HT-29 (cell line): Measurements from ENCODE around the gene KDM4C. TPM values are rescaled to one million over a fixed set of nuclear protein-coding genes. Genes with fewer than 3 reads are reported as not detected.
"Not testable (repeated sequence)": the region's sequence is repeated elsewhere in the genome, so short reads cannot be mapped to it uniquely, and the experiment has no call there.

Experiments
- DNase-seq: peaks from one replicate; pipeline ENCODE4 v3.0.0-alpha.2; 2015; ENCODE audit warnings: low spot score
- total RNA-seq: library from RNA; depleted of rRNA; stranded (reverse); fragments of >200 nt; shearing (Covaris generic); gene quantifications from 2 replicates; pipeline ENCODE4 v1.2.3, GENCODE V29; 2014

The KDM4C gene
- total RNA-seq, 1 experiment from 2014 or later: 22.4 TPM

DNA sequence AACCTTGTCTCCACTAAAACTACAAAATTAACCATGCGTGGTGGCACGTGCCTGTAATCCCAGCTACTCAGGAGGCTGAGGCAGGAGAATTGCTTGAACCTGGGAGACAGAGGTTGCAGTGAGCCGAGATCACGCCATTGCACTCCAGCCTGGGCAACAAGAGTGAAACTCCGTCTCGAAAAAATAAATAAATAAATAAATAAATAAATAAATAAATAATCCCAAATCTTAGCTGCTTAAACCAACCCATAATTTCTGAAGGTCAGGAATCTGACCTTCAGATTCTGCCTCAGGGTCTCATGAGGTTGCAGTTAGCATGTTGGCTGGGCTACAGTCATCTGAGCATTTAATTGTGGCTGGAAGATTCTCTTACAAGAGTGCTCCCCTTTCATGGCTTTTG, 48.5 kb downstream of the KDM4C start:
- DNase-seq: not testable (repeated sequence)

DNA sequence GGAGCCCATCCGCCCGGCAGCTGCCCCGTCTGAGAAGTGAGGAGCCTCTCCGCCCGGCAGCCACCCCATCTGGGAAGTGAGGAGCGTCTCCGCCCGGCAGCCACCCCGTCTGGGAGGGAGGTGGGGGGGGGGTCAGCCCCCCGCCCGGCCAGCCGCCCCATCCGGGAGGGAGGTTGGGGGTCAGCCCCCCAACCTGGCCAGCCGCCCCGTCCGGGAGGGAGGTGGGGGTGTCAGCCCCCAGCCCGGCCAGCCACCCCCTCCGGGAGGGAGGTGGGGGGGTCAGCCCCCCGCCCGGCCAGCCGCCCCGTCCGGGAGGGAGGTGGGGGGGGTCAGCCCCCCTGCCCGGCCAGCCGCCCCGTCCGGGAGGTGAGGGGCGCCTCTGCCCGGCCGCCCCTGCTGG, 49.9 kb downstream of the KDM4C start:
- DNase-seq: not testable (repeated sequence)

DNA sequence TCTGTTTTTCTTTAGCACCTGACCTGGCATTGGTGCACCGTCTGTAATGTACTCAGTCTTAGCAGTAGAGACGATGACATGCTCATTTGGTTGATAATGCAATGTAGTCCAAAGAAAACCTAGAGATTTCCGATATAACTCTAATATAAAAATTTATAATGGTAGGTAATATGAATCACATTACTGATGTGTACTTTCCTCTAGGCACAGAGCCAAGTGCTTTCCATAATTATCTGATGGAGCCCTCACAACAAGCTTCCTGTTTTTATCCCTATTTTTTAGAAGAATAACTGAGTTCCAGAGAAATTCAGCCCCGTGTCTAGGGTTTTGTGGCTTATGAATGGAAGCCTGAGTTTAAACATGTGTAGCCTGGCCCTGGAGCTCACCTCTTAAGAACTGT, 53.7 kb downstream of the KDM4C start:
- DNase-seq: no peak

DNA sequence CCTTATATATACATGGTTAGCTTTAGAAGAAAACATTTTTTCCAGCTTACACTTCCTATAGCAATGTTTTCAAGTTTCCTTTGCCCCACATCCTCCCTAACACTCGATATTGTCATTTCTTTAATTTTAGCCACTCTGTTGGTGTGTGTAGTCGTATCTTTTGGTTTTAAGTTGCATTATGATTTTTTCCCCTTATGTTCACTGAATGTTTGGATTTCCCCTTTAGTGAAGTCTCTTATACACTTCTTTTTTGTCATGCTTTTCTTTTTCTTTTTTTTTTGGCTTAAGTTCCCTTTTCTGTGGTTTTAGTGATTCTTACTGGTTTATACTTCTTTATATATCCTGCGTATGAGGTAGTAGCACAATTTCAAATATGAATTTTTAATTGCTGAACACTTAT, 58.8 kb downstream of the KDM4C start:
- DNase-seq: no peak

DNA sequence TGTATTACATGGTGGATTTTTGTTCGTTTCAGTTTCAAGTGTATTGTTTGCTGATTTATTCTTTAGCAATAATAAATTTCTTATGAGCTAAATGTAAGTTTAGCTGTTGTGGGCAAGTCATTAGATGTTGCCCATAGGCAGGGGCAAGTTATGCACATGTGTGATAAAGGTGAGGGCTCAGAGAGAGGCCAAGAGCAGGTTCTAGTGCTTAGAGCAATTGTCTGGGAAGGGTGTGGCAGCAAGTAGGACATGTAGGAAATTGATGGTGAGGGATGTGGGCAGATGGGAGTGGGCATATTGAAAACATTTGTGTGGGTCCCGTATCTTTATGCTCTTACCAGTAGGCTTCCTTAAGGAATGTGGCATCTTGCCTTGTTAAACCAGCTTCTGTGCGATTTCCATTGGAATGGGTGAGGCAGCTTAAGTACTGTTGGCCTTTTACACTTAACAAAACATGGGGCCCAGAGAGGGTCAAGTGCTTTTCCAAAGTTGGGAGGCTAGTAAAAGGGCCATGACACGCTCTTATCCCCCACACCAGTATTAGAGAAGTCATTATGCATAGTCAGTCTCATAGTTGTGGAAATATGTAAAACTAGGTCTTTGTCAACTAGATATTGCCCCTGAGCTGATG, 60.6 kb downstream of the KDM4C start:
- no peak for DNase-seq

DNA sequence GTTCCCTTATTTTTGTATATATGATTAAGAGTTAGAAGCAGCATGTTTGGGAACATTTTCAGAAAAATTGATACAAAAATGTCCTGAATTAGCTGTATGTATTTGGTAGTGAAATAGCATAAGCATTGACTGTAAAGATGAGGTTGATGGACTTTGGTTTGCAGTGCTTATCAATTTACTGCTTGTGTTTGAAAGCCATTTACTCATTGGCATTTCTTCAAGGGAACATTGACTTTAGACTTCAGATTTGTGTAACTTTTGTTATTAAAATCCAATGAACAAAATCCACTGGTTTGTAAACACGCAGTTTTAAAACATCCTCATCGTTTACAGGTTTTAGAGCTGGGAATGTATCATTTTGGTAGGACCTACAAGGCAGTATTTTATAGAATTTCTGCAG, 61.3 kb downstream of the KDM4C start:
- DNase-seq: no peak

DNA sequence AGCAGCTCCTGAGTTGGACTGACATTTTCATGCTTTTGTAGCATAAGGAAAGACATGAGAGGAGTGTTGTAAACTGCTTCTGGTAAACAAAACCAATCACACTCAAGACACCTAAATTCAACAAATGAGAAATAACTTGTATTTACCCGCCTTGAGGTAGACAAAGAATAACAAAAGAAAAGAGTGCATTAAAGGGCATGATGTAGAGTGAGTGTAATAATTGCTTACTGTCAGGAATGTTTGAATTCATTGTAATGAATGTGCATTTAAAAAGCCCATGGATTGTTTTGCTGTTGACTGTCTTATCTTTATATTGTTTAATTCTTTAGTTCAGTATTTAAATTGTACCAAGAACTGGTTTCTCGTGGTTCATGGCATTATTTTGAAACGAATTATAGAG, 61.8 kb downstream of the KDM4C start:
- DNase-seq: no peak

DNA sequence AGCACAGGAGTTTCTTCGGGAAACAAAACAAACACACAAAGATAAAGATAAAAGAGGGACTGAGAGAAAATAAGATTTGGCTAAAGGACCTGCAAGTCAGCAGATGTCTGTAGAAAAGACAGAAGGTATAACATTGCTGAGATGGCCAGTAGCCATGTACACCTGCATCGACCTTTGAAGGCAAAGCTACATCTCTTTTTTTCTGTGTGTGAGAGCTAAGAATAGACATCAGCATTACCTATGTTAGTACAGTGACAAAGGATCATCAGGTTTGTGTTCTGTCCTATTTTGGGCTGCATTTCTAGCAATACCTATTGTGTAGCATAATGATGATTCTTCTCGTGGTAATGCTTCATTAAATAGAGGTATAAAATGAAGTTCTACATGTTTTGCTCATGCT, 64.9 kb downstream of the KDM4C start:
- no peak for DNase-seq

DNA sequence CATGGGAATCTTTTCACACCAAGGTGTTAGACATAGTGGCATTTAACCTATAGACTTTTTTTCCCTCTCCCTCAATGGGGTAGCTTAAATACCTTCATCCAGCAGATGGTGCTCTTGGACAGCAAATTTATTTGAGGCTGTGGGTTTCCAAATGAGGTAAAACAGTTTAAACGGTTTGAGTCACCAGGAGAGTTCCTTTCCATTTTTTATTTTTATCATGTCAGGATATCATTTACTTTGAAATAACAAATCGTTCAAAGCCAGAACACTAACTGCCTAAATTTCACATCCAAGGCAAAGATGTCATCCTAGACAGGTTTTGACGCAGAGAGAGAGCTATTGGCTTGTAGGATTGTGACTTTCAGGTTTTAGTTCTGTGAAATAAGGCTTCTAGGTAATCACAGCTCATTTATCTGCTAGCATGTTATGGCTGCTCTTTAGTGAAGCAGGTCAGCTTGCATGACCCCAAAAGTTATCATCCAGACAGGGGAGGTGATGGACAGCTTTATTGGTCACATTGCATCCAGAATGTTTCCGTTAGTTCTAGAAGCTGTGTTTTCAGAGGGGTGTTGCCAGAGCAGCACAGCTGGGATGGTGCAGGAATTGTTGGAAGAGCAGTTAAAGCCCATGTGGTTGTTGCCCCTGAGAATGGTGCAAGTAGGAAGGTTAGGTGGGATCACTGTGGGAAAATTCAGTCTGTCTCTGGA, 69.8 kb downstream of the KDM4C start:
- peak; percentile 66 for DNase-seq

DNA sequence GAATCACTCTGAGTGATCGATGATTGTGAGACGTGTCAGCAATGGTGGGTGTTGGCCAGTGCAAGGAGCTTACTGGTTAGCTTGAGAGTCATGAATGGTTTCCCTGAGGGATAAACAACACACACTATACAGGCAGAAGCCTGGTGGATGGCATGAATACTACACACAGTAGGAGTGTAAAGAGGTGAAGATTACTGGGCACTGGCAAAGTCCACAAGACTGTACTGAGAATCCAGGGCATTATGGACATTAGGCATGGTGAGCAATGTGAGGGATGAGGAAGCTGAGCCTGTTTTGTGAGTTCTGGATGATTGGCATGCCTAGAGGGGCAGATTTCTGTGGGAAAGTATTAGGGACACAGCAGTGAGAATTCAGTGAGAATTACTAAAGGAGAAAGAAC, 71.3 kb downstream of the KDM4C start:
- DNase-seq: peak; percentile 15

DNA sequence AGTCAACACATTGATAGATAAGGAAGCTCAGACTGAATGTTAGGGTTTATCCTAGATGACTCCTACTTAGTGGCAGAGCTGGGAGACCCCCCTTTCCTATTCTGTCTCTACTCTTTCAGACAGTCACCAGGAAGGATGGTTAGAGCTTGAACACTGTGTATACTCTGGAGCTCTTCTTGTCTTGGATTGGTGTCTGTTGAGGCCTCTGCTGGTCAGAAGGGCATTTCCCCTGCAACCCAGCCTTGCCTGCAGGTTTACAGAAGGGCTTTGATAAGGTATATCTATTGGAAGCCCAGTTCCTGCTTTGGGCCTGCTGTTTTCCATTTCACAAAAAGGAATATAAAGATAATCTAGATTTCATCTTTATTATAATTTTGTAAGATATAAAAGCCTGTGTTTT, 71.8 kb downstream of the KDM4C start:
- DNase-seq: no peak

DNA sequence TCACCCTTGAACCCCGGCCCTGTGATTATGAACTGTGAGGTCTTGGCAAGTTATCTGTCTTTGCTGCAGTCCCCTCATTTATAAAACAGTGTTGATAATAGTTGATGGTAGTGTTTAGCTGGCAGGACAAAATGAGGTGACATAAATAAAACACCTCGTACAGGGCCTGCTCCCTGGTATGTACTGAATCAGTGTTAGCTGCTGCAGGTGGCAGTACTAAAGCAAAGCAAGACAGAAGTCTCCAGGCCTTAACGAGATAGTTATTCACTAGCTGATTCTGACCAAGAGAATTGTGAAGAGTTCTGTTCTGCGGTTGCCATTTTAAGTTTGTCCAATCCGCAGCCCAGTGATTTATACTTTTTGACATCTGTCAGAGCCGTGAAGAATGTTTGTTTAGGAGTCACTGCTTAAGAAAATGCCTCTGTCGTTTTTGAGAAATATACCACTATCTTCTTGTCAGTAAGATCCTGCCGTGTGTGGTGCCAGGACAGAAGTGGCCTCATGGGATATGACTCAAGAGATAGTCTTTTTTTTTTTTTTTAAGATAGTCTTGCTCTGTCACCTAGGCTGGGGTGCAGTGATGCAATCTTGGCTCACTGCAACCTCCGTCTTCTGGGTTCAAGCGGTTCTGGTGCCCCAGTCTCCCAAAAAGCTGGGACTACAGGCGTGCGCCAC, 75.9 kb downstream of the KDM4C start:
- no peak for DNase-seq

DNA sequence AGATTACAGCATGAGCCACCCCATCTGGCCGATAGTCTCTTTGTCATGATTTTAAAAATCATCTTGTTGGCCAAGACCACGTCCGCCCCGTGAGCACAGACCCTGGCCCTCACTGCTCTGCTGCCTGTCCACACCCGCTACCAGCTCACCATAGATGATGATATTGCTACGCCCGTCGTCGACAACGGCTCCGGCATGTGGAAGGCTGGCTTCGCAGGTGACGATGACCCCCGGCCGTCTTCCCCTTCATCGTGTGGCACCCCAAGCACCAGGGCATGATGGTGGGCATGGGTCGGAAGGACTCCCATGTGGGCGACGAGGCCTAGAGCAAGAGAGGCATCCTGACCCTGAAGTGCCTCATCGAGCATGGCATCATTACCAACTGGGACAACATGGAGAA, 76.5 kb downstream of the KDM4C start:
- DNase-seq: no peak

DNA sequence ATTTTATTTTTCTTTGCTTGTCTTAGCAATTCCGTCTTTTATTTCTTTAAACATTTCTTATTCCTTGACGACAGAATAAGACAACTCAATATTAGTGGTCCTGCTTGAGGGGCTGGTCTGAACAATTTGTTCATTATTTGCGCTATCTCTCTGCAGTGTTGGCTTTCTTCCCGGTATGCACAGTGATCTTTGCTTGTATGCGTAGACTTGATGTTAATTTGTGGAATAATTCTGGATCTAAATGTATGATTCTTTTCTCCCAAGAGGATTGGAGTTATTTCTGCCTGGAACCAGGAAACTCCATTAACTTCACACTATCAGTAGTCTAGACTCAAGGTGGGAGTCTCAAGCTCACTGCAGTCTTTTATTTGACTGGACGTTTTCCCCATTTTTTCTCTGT, 80.4 kb downstream of the KDM4C start:
- no peak for DNase-seq

DNA sequence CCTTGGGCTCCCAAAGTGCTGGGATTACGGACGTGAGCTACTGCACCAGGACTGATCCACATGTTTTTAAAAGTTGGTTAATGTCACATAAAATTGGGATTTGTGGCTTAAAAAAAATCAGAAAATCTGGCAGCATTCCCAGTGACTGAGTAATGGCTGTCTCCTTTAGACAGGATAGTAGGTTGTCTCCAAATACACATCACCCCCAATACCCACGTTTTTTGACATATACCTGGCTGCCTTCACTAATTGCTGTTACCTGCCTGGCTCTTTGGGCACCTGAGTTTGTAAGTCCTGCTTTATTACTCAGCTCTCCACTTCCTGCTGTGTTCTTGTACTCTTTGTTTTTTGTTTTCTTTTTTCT, 84.8 kb downstream of the KDM4C start:
- DNase-seq: no peak

DNA sequence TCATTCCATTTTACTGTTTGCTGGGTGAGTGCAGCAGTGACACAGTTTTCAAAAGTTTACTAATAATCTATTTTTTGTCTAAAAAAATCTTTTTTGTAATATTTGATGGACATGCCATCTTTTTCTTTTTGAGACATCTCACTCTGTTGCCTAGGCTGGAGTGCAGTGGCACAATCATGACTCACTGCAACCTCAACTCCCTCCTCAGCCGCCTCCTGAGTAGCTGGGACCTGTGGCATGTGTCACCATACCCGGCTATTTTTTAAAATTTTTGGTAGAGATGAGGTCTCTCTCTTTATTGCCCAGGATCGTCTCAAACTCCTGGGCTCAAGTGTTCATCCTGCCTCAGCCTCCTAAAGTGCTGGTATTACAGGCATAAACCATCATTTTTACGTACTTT, 86.0 kb downstream of the KDM4C start:
- DNase-seq: no peak

DNA sequence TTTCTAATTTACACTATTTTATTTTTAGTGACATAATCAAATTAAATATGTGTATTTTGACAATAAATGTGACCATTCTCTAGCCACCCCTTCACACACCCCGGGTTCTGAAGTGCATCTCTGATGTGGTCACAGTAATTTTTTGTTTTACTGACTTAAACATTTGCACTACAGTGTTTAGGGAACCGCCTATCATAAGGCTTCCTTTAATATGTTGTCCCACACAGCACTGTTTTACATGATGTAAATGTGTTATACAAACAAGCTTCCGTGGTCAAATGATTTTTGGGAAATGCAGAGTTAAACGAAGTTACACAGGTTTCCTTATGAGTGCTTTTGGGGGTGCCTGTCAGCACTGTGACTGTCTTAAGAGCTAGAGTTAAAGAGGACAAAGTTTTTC, 86.5 kb downstream of the KDM4C start:
- DNase-seq: no peak

DNA sequence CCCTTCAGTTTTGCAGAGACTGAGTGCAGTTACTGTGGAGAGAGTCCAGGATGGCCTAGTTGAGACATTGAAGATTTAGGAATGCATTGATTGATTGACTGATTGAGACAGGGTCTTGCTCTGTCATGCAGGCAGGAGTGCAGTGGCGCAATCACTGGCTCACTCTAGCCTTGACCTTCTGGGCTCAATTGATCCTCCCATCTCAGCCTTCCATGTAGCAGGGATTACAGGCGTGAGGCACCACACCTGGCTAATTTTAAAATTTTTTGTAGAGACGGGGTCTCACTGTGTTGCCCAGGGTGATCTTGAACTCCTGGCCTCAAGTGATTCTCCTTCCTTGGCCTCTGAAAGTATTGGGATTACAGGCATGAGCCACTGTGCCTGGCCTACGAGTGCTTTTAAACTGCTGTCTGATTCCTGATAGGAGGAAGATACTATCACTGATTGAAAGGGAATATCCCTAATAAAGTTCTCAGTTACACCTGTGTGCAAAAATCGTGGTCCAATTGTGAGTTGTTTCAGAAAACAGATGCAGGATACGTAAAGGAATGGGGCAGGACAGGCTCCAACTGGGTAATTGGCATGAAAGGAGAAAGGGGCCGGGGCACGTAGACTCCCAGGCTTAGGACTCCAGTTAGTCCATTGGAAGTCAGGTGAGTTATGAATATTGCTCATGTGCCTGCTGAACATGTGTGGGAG, 87.5 kb downstream of the KDM4C start:
- DNase-seq: no peak

DNA sequence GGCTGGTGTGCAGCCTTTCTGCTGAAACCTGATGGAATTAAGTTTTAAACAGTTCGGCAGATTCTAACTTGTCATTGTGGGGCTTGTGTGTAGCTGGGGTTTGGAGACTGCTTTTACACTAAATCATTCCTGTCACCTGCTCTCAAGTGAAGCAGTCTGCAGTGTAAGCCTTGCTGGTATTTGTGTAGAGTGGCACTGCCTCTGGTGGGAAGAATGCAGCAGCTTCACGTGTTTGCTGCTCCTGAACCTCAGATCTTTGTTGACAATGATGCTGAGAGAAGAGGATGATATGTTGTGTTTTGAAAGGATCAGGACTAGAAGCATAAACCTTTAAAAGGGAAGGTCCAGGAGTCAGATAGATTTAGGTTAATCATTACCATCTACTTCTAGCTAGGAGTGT, 88.1 kb downstream of the KDM4C start:
- peak; percentile 34 for DNase-seq

DNA sequence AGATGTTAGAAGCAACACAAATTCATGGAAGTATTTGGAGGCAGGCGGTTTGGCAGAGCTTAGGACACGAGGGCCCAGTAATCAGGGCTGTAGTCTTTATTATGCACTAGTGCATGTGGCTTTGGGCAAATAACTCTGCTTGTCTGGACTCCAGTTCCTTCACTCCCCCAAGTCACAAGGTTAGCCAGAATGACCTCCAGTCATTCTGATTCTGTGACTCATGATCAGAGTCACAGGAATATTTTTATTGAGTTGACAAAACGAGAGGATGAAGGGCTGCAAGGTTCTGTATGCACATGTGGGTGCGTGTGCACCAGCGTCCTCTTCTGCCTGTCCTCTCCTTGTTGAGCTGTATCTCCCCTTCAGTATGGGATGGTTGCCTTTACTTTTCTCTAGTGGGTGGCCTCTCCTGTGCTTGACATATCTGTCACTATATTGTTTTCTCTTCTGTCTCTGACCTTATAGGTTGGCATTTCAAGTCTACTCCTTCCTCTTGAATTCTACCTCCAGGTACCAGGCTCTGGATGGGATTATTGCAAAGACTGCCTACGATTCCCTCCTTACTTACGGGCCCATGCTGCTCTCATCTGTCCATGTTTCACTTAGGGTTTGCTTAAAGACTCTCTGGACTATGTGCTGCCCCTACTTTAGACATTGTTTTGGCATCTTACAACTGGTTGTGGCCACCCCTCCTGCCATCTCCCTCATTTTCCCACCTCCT, 94.6 kb downstream of the KDM4C start:
- DNase-seq: no peak

DNA sequence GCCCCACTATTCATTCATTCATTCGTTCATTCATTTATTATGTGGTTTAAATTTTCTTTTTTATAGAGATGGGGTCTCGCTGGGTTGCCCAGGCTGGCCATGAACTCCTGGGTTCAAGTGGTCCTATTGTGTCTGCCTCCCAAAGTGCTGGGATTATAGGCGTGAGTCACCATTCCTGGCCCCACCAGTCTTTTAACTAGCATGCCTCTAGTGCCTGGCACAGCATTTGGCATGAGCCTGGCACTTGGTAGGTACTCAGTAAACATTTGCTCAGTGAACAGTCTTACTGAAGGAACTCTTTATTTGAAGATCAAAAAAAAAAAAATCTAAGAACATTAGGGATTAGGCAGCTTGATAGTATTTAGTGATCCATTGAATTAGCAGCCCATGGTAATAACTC, 98.1 kb downstream of the KDM4C start:
- peak; percentile 17 for DNase-seq

DNA sequence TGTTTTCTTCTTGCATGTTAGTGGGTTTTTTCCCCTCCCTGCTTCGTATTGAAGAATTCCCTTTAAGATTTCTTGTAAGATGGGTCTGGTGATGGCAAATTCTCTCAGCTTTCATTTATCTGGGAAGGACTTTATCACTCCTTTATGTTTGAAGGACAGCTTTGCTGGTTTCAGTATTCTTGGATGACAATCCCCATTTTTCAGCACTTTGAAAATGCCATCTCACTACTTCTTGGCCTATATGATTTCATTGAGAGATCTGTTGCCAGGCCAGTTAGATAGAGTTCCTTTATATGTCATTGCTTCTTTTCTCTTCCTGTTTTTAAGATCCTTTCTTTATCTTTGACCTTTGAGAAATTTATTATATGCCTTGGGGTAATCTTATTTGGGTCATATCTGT, 106.3 kb downstream of the KDM4C start:
- DNase-seq: no peak
